Tibial nerve (tissue), 4 donors: ENCODE results near the gene SMYD3.

ENCODE experiments used
- EP300 ChIP-seq, 2 donors: sonication (generic); formaldehyde crosslinking; IDR thresholded peaks; one replicate each; pipeline ENCODE4 v1.6.1; 2017; ENCODE audit warnings: antibody characterized with exemption in 2 of 2, mild to moderate bottlenecking in 1 of 2
- POLR2A ChIP-seq, 2 donors: fragments of 450-650 bp; IDR thresholded peaks; one replicate each; pipeline ENCODE4 v1.6.1; 2017; ENCODE audit warnings: antibody characterized with exemption in 2 of 2, mild to moderate bottlenecking in 2 of 2, moderate library complexity in 2 of 2
- TF ChIP-seq, protein P1 (sequence below), 5 experiments: fragments of 200-600 bp in 3 of 5; fragments of 450-650 bp in 2 of 5; sonication (generic) in 3 of 5; IDR thresholded peaks; one replicate each; pipeline ENCODE4 v1.5.1; 2016 to 2019; ENCODE audit warnings: antibody characterized with exemption in 5 of 5, mild to moderate bottlenecking in 3 of 5, moderate library complexity in 2 of 5

- TF ChIP-seq POLR2A (IDR thresholded peaks at IDR 0.05) (no peak), EP300 (IDR thresholded peaks at IDR 0.05) (no peak)
- TF ChIP-seq, protein P1, sequence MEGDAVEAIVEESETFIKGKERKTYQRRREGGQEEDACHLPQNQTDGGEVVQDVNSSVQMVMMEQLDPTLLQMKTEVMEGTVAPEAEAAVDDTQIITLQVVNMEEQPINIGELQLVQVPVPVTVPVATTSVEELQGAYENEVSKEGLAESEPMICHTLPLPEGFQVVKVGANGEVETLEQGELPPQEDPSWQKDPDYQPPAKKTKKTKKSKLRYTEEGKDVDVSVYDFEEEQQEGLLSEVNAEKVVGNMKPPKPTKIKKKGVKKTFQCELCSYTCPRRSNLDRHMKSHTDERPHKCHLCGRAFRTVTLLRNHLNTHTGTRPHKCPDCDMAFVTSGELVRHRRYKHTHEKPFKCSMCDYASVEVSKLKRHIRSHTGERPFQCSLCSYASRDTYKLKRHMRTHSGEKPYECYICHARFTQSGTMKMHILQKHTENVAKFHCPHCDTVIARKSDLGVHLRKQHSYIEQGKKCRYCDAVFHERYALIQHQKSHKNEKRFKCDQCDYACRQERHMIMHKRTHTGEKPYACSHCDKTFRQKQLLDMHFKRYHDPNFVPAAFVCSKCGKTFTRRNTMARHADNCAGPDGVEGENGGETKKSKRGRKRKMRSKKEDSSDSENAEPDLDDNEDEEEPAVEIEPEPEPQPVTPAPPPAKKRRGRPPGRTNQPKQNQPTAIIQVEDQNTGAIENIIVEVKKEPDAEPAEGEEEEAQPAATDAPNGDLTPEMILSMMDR (IDR thresholded peaks at IDR 0.05) = no peak
Measured at GRCh38 chr1:246510147-246511030, 3.3 kb upstream of the SMYD3 start.
